Measurements from ENCODE around the gene LZIC.

DNA sequence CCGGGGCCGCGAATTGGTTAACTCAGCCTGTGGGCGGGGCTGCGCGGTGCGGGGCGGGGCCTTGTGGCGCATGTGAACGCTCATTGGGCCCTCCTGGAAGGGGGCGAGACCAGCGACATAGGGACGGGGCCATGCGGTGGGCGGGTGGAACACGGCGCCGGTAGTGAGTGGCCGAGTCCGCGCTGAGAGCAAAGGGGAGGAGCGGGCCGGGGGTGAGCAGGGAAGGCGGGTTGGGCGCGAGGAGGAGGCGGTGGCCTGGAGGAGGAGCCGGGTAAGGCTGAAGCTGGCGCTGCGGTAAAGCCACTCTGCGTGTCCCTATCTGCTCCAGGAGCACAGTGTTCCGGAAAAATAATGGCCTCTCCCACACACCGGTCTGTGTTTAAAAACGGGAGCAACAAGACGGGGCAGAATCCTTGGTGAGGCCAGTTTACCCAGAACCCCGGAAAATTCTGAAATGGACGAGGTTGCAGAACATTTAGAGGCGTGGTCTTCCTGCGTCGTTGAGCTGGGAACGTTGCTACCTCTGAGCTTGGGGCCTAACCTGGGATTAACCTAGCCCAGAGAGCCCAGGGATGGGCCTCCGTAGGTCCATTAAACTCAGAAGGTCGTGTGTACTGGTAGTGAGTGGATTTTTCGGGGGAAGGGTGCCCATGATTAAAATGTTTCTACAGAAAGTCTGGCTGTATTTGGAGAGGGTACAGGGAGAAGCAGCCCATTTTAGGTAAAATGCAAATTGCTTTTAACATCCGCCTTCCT is 32.6 kb downstream of the LZIC start:
- TF ChIP-seq, protein P1, sequence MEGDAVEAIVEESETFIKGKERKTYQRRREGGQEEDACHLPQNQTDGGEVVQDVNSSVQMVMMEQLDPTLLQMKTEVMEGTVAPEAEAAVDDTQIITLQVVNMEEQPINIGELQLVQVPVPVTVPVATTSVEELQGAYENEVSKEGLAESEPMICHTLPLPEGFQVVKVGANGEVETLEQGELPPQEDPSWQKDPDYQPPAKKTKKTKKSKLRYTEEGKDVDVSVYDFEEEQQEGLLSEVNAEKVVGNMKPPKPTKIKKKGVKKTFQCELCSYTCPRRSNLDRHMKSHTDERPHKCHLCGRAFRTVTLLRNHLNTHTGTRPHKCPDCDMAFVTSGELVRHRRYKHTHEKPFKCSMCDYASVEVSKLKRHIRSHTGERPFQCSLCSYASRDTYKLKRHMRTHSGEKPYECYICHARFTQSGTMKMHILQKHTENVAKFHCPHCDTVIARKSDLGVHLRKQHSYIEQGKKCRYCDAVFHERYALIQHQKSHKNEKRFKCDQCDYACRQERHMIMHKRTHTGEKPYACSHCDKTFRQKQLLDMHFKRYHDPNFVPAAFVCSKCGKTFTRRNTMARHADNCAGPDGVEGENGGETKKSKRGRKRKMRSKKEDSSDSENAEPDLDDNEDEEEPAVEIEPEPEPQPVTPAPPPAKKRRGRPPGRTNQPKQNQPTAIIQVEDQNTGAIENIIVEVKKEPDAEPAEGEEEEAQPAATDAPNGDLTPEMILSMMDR (IDR thresholded peaks at IDR 0.05), result no peak
- TF ChIP-seq SIN3A (IDR thresholded peaks at IDR 0.05; ENCODE audit: borderline replicate concordance, insufficient read depth, low read depth, low read length) (no peak), TCF7L2 (IDR thresholded peaks at IDR 0.05; ENCODE audit: low read depth, low read length) (no peak)

Data from Panc1 (cell line).